ENCODE data around the gene FHL2. TPM values are rescaled to one million over a fixed set of nuclear protein-coding genes. Genes with fewer than 3 reads are reported as not detected.

Gene FHL2
- total RNA-seq, 4 donors from 2014 or later, result 56.1 to 140 (median 89.2) TPM

- peak overlapping the region; percentile 61 to 76 (median 70) for H3K4me3 ChIP-seq
- no peaks in the 10 kb centered on the region for H3K27me3 ChIP-seq
- in situ Hi-C loops (cut with MboI; ENCODE audit: low pct_ligation_motif_present in 1 of 4, low pct_unique_long_range_greater_than_20kb in 1 of 4, low sequenced_read_pairs in 3 of 4), result no loop called here
- no peak for TF ChIP-seq CTCF (IDR thresholded peaks at IDR 0.05)
- intact Hi-C loops (cut with DNase I; ENCODE audit: low total_unique reads), result loop anchor here (10.0 kb wide), 1 partner anchor 48 kb away; no protein-coding TSS in a partner anchor
- no peaks in the 10 kb centered on the region for H3K9me3 ChIP-seq
- WGBS, 2 donors (ENCODE audit: low coverage in 1 of 2), result 51 to 65% methylated on average over 7 to 13 of the region's 13 CpGs
- peaks cover 4 to 48% (median 19%) of the 10 kb centered on the region in 4 donors for H3K4me1 ChIP-seq
- H3K27ac ChIP-seq, result peak overlapping the region; percentile 85 to 95 (median 93)
- no peaks in the 10 kb centered on the region for H3K36me3 ChIP-seq
- peak; percentile 11 for DNase-seq
Observed at GRCh38 chr2:105397025-105397722, 1.7 kb downstream of the FHL2 start.

GRCh38 chr2:105396254-105397024, 2.4 kb downstream of the FHL2 start:
- H3K4me3 ChIP-seq, result peak overlapping the region in 1 of 4 donors; percentile 75
- WGBS, 2 donors (ENCODE audit: low coverage in 1 of 2), result 56 to 75% methylated on average over 6 to 12 of the region's 12 CpGs
- in situ Hi-C loops (cut with MboI; ENCODE audit: low pct_ligation_motif_present in 1 of 4, low pct_unique_long_range_greater_than_20kb in 1 of 4, low sequenced_read_pairs in 3 of 4), result no loop called here
- no peaks in the 10 kb centered on the region for H3K36me3 ChIP-seq
- DNase-seq, result peak; percentile 78
- peaks cover 10 to 55% (median 26%) of the 10 kb centered on the region in 4 donors for H3K4me1 ChIP-seq
- no peak for TF ChIP-seq EP300 (IDR thresholded peaks at IDR 0.05; ENCODE audit: low read depth)
- peak; percentile 17 to 66 (median 56) for TF ChIP-seq POLR2AphosphoS5 (IDR thresholded peaks at IDR 0.05)
- no peaks in the 10 kb centered on the region for H3K27me3 ChIP-seq
- no peaks in the 10 kb centered on the region for H3K9me3 ChIP-seq
- peak overlapping the region; percentile 85 to 95 (median 93) for H3K27ac ChIP-seq
- intact Hi-C loops (cut with DNase I; ENCODE audit: low total_unique reads), result loop anchor here (10.0 kb wide), 1 partner anchor 48 kb away; no protein-coding TSS in a partner anchor

GRCh38 chr2:105395691-105396090, 3.2 kb downstream of the FHL2 start:
- 76 to 81% methylated on average over 5 to 7 of the region's 7 CpGs for WGBS, 2 donors (ENCODE audit: low coverage in 1 of 2)
- no peaks in the 10 kb centered on the region for H3K9me3 ChIP-seq
- H3K27me3 ChIP-seq, result no peaks in the 10 kb centered on the region
- no peaks in the 10 kb centered on the region for H3K36me3 ChIP-seq
- H3K4me3 ChIP-seq, result peak overlapping the region in 1 of 4 donors; percentile 75
- peak; percentile 8 for DNase-seq
- peak overlapping the region; percentile 85 to 95 (median 93) for H3K27ac ChIP-seq
- in situ Hi-C loops (cut with MboI; ENCODE audit: low pct_ligation_motif_present in 1 of 4, low pct_unique_long_range_greater_than_20kb in 1 of 4, low sequenced_read_pairs in 3 of 4), result no loop called here
- H3K4me1 ChIP-seq, result peaks cover 15 to 61% (median 32%) of the 10 kb centered on the region in 4 donors
- TF ChIP-seq CTCF (IDR thresholded peaks at IDR 0.05) (no peak), POLR2AphosphoS5 (IDR thresholded peaks at IDR 0.05) (no peak), POLR2A (IDR thresholded peaks at IDR 0.05) (no peak), EP300 (IDR thresholded peaks at IDR 0.05; ENCODE audit: low read depth) (no peak)
- intact Hi-C loops (cut with DNase I; ENCODE audit: low total_unique reads), result loop anchor here (10.0 kb wide), 1 partner anchor 49 kb away; no protein-coding TSS in a partner anchor

- WGBS, 2 donors (ENCODE audit: low coverage in 1 of 2), result 59 to 84% methylated on average over 3 to 12 of the region's 12 CpGs
- TF ChIP-seq POLR2A (IDR thresholded peaks at IDR 0.05), result no peak
- no peak for TF ChIP-seq CTCF (IDR thresholded peaks at IDR 0.05)
- no peak for TF ChIP-seq POLR2AphosphoS5 (IDR thresholded peaks at IDR 0.05)
- TF ChIP-seq EP300 (IDR thresholded peaks at IDR 0.05; ENCODE audit: low read depth), result no peak
- peak; percentile 5 for DNase-seq
- no peaks in the 10 kb centered on the region for H3K36me3 ChIP-seq
- peaks cover 17 to 66% (median 32%) of the 10 kb centered on the region in 4 donors for H3K4me1 ChIP-seq
- no peaks in the 10 kb centered on the region for H3K27me3 ChIP-seq
- no peaks in the 10 kb centered on the region for H3K9me3 ChIP-seq
- in situ Hi-C loops (cut with MboI; ENCODE audit: low pct_ligation_motif_present in 1 of 4, low pct_unique_long_range_greater_than_20kb in 1 of 4, low sequenced_read_pairs in 3 of 4) (no loop called here), intact Hi-C loops (cut with DNase I; ENCODE audit: low total_unique reads) (loop anchor here (10.0 kb wide), 1 partner anchor 50 kb away; no protein-coding TSS in a partner anchor)
- H3K4me3 ChIP-seq, result peak overlapping the region in 1 of 4 donors; percentile 75
- H3K27ac ChIP-seq, result peak overlapping the region; percentile 85 to 95 (median 93)
Observed at GRCh38 chr2:105394951-105395611, 3.8 kb downstream of the FHL2 start.
